ENCODE measurements around the gene AUP1. TPM values are rescaled to one million over a fixed set of nuclear protein-coding genes. Genes with fewer than 3 reads are reported as not detected.

AUP1 gene
- total RNA-seq, 4 donors from 2014 or later = 164 to 264 (median 189) TPM

- peaks cover 42% of the 10 kb centered on the region for H3K27me3 ChIP-seq
- in situ Hi-C loops (cut with MboI; ENCODE audit: low pct_ligation_motif_present in 1 of 4, low pct_unique_long_range_greater_than_20kb in 1 of 4, low sequenced_read_pairs in 3 of 4) = loop anchor here in 1 of 4 donors (5.0 kb wide), 1 partner anchor 76 kb away; no protein-coding TSS in a partner anchor
- WGBS, 2 donors (ENCODE audit: low coverage in 1 of 2) = 84 to 91% methylated on average over 6 to 18 of the region's 18 CpGs
- H3K4me3 ChIP-seq = peak overlapping the region in 1 of 4 donors; percentile 54
- peaks cover 27 to 71% (median 57%) of the 10 kb centered on the region in 4 donors for H3K4me1 ChIP-seq
- TF ChIP-seq CTCF (IDR thresholded peaks at IDR 0.05) (no peak), POLR2A (IDR thresholded peaks at IDR 0.05) (no peak), POLR2AphosphoS5 (IDR thresholded peaks at IDR 0.05) (no peak), EP300 (IDR thresholded peaks at IDR 0.05; ENCODE audit: low read depth) (no peak)
- no peaks in the 10 kb centered on the region for H3K9me3 ChIP-seq
- no peaks in the 10 kb centered on the region for H3K36me3 ChIP-seq
- no peak for DNase-seq
- intact Hi-C loops (cut with DNase I; ENCODE audit: low total_unique reads) = no loop called here
- H3K27ac ChIP-seq = no peak overlapping the region
These were observed 28.0 kb downstream of the AUP1 start for GRCh38 chr2:74501335-74502071.

- intact Hi-C loops (cut with DNase I; ENCODE audit: low total_unique reads) = no loop called here
- H3K9me3 ChIP-seq = no peaks in the 10 kb centered on the region
- TF ChIP-seq POLR2A (IDR thresholded peaks at IDR 0.05) = no peak
- TF ChIP-seq EP300 (IDR thresholded peaks at IDR 0.05; ENCODE audit: low read depth) = no peak
- no peak for TF ChIP-seq POLR2AphosphoS5 (IDR thresholded peaks at IDR 0.05)
- no peak for TF ChIP-seq CTCF (IDR thresholded peaks at IDR 0.05)
- H3K36me3 ChIP-seq = no peaks in the 10 kb centered on the region
- no peak for DNase-seq
- H3K4me3 ChIP-seq = no peak overlapping the region
- in situ Hi-C loops (cut with MboI; ENCODE audit: low pct_ligation_motif_present in 1 of 4, low pct_unique_long_range_greater_than_20kb in 1 of 4, low sequenced_read_pairs in 3 of 4) = loop anchor here in 1 of 4 donors (5.0 kb wide), 1 partner anchor 77 kb away; no protein-coding TSS in a partner anchor
- no peak overlapping the region for H3K27ac ChIP-seq
- peaks cover 19 to 62% (median 47%) of the 10 kb centered on the region in 4 donors for H3K4me1 ChIP-seq
- peaks cover 42% of the 10 kb centered on the region for H3K27me3 ChIP-seq
These were observed 28.9 kb downstream of the AUP1 start for GRCh38 chr2:74500578-74500946.

GRCh38 chr2:74499940-74500577 lies 29.4 kb downstream of the AUP1 start:
- Histone ChIP-seq H3K27me3 (peaks cover 42% of the 10 kb centered on the region), H3K36me3 (no peaks in the 10 kb centered on the region), H3K4me1 (peaks cover 19 to 57% (median 45%) of the 10 kb centered on the region in 4 donors), H3K9me3 (no peaks in the 10 kb centered on the region), H3K27ac (no peak overlapping the region), H3K4me3 (peak overlapping the region in 1 of 4 donors; percentile 50)
- DNase-seq = no peak
- TF ChIP-seq EP300 (IDR thresholded peaks at IDR 0.05; ENCODE audit: low read depth) = no peak
- TF ChIP-seq POLR2AphosphoS5 (IDR thresholded peaks at IDR 0.05) = no peak
- no peak for TF ChIP-seq POLR2A (IDR thresholded peaks at IDR 0.05)
- TF ChIP-seq CTCF (IDR thresholded peaks at IDR 0.05) = no peak
- in situ Hi-C loops (cut with MboI; ENCODE audit: low pct_ligation_motif_present in 1 of 4, low pct_unique_long_range_greater_than_20kb in 1 of 4, low sequenced_read_pairs in 3 of 4) = loop anchor here in 3 of 4 donors (5.0 to 25.0 kb wide), 2 partner anchors 77 to 87 kb away; no protein-coding TSS in a partner anchor
- intact Hi-C loops (cut with DNase I; ENCODE audit: low total_unique reads) = no loop called here
- 62 to 67% methylated on average over 1 to 14 of the region's 15 CpGs for WGBS, 2 donors (ENCODE audit: low coverage in 1 of 2)

- in situ Hi-C loops (cut with MboI; ENCODE audit: low pct_ligation_motif_present in 1 of 4, low pct_unique_long_range_greater_than_20kb in 1 of 4, low sequenced_read_pairs in 3 of 4) = loop anchor here in 2 of 4 donors (25.0 kb wide), 1 partner anchor 88 kb away; no protein-coding TSS in a partner anchor
- H3K36me3 ChIP-seq = no peaks in the 10 kb centered on the region
These were observed 30.1 kb downstream of the AUP1 start, which contains the start of gene LBX2 for GRCh38 chr2:74499267-74499939. TSS of gene LBX2 (minus strand) at chr2:74499603. CDS start at chr2:74499537, 66 bp downstream.

More at GRCh38 chr2:74499267-74499939, 30.1 kb downstream of the AUP1 start, which contains the start of gene LBX2:
- no peak for DNase-seq
- H3K4me1 ChIP-seq = peaks cover 19 to 50% (median 41%) of the 10 kb centered on the region in 4 donors
- H3K27ac ChIP-seq = no peak within 1 kb of the TSS
- 4 to 5% methylated on average over 4 to 49 of the region's 65 CpGs for WGBS, 2 donors (ENCODE audit: low coverage in 1 of 2)
- intact Hi-C loops (cut with DNase I; ENCODE audit: low total_unique reads) = no loop called here
- H3K4me3 ChIP-seq = peak within 1 kb of the TSS in 3 of 4 donors; percentile 11 to 50 (median 40)
- peaks cover 42% of the 10 kb centered on the region for H3K27me3 ChIP-seq
- no peaks in the 10 kb centered on the region for H3K9me3 ChIP-seq
- TF ChIP-seq POLR2A (IDR thresholded peaks at IDR 0.05) = no peak
- TF ChIP-seq CTCF (IDR thresholded peaks at IDR 0.05) = no peak
- TF ChIP-seq POLR2AphosphoS5 (IDR thresholded peaks at IDR 0.05) = no peak
- TF ChIP-seq EP300 (IDR thresholded peaks at IDR 0.05; ENCODE audit: low read depth) = no peak

Data from transverse colon (tissue), 4 donors.